Measurements from ENCODE around the gene ZBTB16. TPM values are rescaled to one million over a fixed set of nuclear protein-coding genes. Genes with fewer than 3 reads are reported as not detected.

ZBTB16 gene
- total and polyA plus RNA-seq, 2 of the 4 experiments (the other 2 are of a cell fraction): not detected

- ChIA-PET CTCF (no interaction called here), POLR2A (ENCODE audit: unreplicated experiment) (no interaction called here)
- Histone ChIP-seq H2AK5ac (ENCODE audit: low read depth, low read length) (no peak overlapping the region), H4K5ac (ENCODE audit: low read depth, low read length) (peak overlapping the region; percentile 66), H4K8ac (ENCODE audit: low read depth in 2 of 2, low read length in 2 of 2) (no peak overlapping the region), H3K9ac (ENCODE audit: low read depth, low read length) (no peak overlapping the region), H3K79me1 (ENCODE audit: low read depth in 1 of 2, low read length in 2 of 2) (no peaks in the 10 kb centered on the region), H3K27ac (ENCODE audit: insufficient read depth, low read length) (no peak overlapping the region), H3K56ac (ENCODE audit: extremely low read depth, insufficient read depth, low read length) (no peak overlapping the region), H4K91ac (ENCODE audit: insufficient read depth, low read depth, low read length) (no peak overlapping the region), H3K4me2 (ENCODE audit: low read depth, low read length) (no peak overlapping the region), H2BK120ac (ENCODE audit: low read depth, low read length) (peak overlapping the region; percentile 44; the same call in 1 of the 2 replicates), H3K9me1 (ENCODE audit: insufficient read depth, low read length) (peaks cover 3% of the 10 kb centered on the region; the same call in 1 of the 2 replicates), H3K23ac (ENCODE audit: low read depth, low read length) (no peak overlapping the region), H2BK15ac (ENCODE audit: low read depth, low read length) (peak overlapping the region; percentile 32; the same call in 1 of the 3 replicates), H2AK9ac (replicated peaks; ENCODE audit: low read depth, low read length, poor library complexity) (no peak overlapping the region), H3K4ac (ENCODE audit: low read depth, low read length) (peak overlapping the region; percentile 28; the same call in 1 of the 2 replicates), H2AFZ (replicated peaks; ENCODE audit: low read length, poor library complexity) (peak overlapping the region; percentile 34), H3K27me3 (ENCODE audit: control insufficient read depth, insufficient read depth, low read length) (no peaks in the 10 kb centered on the region), H3K18ac (ENCODE audit: low read depth, low read length) (peak overlapping the region; percentile 33; the same call in 1 of the 2 replicates), H3K4me1 (ENCODE audit: control insufficient read depth, insufficient read depth, low read length) (peaks cover 18% of the 10 kb centered on the region), H3K14ac (replicated peaks; ENCODE audit: low read depth, low read length) (no peak overlapping the region), H3K4me3 (ENCODE audit: insufficient read depth, low read depth, low read length) (no peak overlapping the region), H4K20me1 (ENCODE audit: insufficient read depth, low read length) (no peaks in the 10 kb centered on the region), H2BK5ac (ENCODE audit: low read depth, low read length, poor library complexity, severe bottlenecking) (no peak overlapping the region), H3K9me3 (ENCODE audit: control insufficient read depth, insufficient read depth, low read length) (peaks cover 2% of the 10 kb centered on the region; the same call in 1 of the 2 replicates), H3K36me3 (ENCODE audit: control insufficient read depth, insufficient read depth, low read length) (no peaks in the 10 kb centered on the region), H2BK20ac (ENCODE audit: low read depth, low read length) (peak overlapping the region; percentile 39; the same call in 1 of the 2 replicates)
- intact Hi-C loops (cut with micrococcal nuclease) (loop anchor here (5.0 kb wide), 3 partner anchors 120 to 1995 kb away; partner anchors contain the start of genes C11orf71 and RBM7), dilution Hi-C loops (cut with HindIII; ENCODE audit: low sequenced_read_pairs, unreplicated experiment) (no loop called here), in situ Hi-C loops (cut with MboI; ENCODE audit: low sequenced_read_pairs) (loop anchor here (5.0 kb wide), 1 partner anchor 470 kb away; no protein-coding TSS in a partner anchor)
- TF ChIP-seq USF2 (IDR thresholded peaks at IDR 0.05; ENCODE audit: low read depth, low read length): no peak
- TF ChIP-seq POLR2A (IDR thresholded peaks at IDR 0.05; ENCODE audit: low read depth, low read length): no peak
- TF ChIP-seq RCOR1 (IDR thresholded peaks at IDR 0.05; ENCODE audit: insufficient replicate concordance, low read length): no peak
- no peak for TF ChIP-seq MXI1 (IDR thresholded peaks at IDR 0.05; ENCODE audit: borderline replicate concordance, low read depth, low read length)
- no peak for TF ChIP-seq BHLHE40 (IDR thresholded peaks at IDR 0.05; ENCODE audit: low read depth, low read length)
- TF ChIP-seq SMC3 (IDR thresholded peaks at IDR 0.05; ENCODE audit: low read depth, low read length): no peak
- no peak for TF ChIP-seq MAFK (IDR thresholded peaks at IDR 0.05; ENCODE audit: low read depth, low read length)
- no peak for TF ChIP-seq CTCF (conservative IDR thresholded peaks at IDR 0.05; ENCODE audit: low read depth, low read length)
- no peak for TF ChIP-seq CHD1 (IDR thresholded peaks at IDR 0.05; ENCODE audit: low read depth, low read length)
- no peak for TF ChIP-seq RFX5 (IDR thresholded peaks at IDR 0.05; ENCODE audit: low read depth, low read length)
- TF ChIP-seq RAD21 (IDR thresholded peaks at IDR 0.05; ENCODE audit: low read length): no peak
- TF ChIP-seq MAZ (IDR thresholded peaks at IDR 0.05; ENCODE audit: borderline replicate concordance, low read depth, low read length): no peak
- TF ChIP-seq FOS (IDR thresholded peaks at IDR 0.05; ENCODE audit: low read depth, low read length): no peak
- TF ChIP-seq ELK1 (IDR thresholded peaks at IDR 0.05; ENCODE audit: borderline replicate concordance, low read depth, low read length): no peak
- no peak for TF ChIP-seq CEBPB (IDR thresholded peaks at IDR 0.05; ENCODE audit: low read depth, low read length)
- DNase-seq (no peak), ATAC-seq (ENCODE audit: low read depth) (no peak)
- no CpG with 5 or more reads among the region's 3 CpGs for WGBS, 2 experiments (ENCODE audit: extremely low coverage in 2 of 2, insufficient read length in 1 of 2)
- BruUV-seq (replicated peaks): no TSS peak
Observed at GRCh38 chr11:114282488-114282887, 223.0 kb downstream of the ZBTB16 start.

Data from IMR-90 (cell line).